Measurements from ENCODE around the gene NECAB3. TPM values are rescaled to one million over a fixed set of nuclear protein-coding genes. Genes with fewer than 3 reads are reported as not detected.

The NECAB3 gene
- total and polyA plus RNA-seq, 2 of the 13 experiments (the other 11 are each of a cell fraction or from before 2014, with no cell fraction given): 61.5 to 65.5 TPM

DNA sequence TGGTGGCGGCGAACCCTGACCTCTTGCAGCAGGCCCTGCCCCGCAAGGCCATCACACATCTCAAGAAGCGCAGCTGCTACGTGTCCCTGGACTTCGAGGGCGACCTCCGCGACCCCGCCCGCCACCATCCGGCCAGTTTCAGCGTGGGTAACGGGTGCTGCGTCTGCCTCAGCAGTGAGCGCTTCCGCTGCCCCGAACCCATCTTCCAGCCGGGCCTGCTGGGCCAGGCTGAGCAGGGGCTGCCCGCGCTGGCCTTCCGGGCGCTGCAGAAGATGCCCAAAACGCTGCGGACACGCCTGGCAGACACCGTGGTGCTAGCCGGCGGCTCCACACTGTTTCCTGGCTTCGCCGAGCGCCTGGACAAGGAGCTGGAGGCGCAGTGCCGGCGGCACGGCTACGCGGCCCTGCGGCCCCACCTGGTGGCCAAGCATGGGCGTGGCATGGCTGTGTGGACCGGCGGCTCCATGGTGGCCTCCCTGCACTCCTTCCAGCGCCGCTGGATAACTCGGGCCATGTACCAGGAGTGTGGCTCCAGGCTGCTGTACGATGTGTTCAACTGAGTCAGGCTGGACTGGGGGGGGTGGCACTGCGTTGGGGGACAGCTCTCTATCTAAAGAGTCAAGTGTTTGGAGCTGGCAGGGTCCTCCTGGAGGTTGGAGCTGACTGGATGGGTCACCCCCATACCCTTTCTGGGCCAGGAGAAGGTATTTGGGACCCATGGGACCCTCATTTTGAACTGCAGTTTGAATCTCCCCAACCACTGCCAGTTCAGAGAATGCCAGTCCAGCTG, 6.4 kb downstream of the NECAB3 start (continued):
- TF ChIP-seq YEATS2 (CRISPR knock-in tag; IDR thresholded peaks at IDR 0.05; ENCODE audit: borderline replicate concordance) (0 out of 2 replicates have a peak, but pooled peaks have one; percentile 32), NFRKB (IDR thresholded peaks at IDR 0.05) (no peak), KMT2A (CRISPR knock-in tag; IDR thresholded peaks at IDR 0.05) (0 out of 2 replicates have a peak, but pooled peaks have one; percentile 13), ZNF501 (CRISPR knock-in tag; IDR thresholded peaks at IDR 0.05) (peak; percentile 67), BCL6 (CRISPR knock-in tag; IDR thresholded peaks at IDR 0.05) (peak; percentile 29; the same call in 1 of the 2 replicates), GTF3A (CRISPR knock-in tag; conservative IDR thresholded peaks at IDR 0.05) (0 out of 2 replicates have a peak, but pooled peaks have one; percentile 55), ZNF747 (CRISPR knock-in tag; IDR thresholded peaks at IDR 0.05; ENCODE audit: borderline replicate concordance) (0 out of 2 replicates have a peak, but pooled peaks have one; percentile 44), FOXO1 (CRISPR knock-in tag; IDR thresholded peaks at IDR 0.05) (peak; percentile 19; the same call in 1 of the 2 replicates), ZNF572 (CRISPR knock-in tag; IDR thresholded peaks at IDR 0.05) (peak; percentile 83), RAD21 (CRISPR knock-in tag; IDR thresholded peaks at IDR 0.05) (peak; percentile 93), EEA1 (CRISPR knock-in tag; IDR thresholded peaks at IDR 0.05; ENCODE audit: borderline replicate concordance) (peak; percentile 12; the same call in 1 of the 2 replicates)
- TF ChIP-seq, protein P1, sequence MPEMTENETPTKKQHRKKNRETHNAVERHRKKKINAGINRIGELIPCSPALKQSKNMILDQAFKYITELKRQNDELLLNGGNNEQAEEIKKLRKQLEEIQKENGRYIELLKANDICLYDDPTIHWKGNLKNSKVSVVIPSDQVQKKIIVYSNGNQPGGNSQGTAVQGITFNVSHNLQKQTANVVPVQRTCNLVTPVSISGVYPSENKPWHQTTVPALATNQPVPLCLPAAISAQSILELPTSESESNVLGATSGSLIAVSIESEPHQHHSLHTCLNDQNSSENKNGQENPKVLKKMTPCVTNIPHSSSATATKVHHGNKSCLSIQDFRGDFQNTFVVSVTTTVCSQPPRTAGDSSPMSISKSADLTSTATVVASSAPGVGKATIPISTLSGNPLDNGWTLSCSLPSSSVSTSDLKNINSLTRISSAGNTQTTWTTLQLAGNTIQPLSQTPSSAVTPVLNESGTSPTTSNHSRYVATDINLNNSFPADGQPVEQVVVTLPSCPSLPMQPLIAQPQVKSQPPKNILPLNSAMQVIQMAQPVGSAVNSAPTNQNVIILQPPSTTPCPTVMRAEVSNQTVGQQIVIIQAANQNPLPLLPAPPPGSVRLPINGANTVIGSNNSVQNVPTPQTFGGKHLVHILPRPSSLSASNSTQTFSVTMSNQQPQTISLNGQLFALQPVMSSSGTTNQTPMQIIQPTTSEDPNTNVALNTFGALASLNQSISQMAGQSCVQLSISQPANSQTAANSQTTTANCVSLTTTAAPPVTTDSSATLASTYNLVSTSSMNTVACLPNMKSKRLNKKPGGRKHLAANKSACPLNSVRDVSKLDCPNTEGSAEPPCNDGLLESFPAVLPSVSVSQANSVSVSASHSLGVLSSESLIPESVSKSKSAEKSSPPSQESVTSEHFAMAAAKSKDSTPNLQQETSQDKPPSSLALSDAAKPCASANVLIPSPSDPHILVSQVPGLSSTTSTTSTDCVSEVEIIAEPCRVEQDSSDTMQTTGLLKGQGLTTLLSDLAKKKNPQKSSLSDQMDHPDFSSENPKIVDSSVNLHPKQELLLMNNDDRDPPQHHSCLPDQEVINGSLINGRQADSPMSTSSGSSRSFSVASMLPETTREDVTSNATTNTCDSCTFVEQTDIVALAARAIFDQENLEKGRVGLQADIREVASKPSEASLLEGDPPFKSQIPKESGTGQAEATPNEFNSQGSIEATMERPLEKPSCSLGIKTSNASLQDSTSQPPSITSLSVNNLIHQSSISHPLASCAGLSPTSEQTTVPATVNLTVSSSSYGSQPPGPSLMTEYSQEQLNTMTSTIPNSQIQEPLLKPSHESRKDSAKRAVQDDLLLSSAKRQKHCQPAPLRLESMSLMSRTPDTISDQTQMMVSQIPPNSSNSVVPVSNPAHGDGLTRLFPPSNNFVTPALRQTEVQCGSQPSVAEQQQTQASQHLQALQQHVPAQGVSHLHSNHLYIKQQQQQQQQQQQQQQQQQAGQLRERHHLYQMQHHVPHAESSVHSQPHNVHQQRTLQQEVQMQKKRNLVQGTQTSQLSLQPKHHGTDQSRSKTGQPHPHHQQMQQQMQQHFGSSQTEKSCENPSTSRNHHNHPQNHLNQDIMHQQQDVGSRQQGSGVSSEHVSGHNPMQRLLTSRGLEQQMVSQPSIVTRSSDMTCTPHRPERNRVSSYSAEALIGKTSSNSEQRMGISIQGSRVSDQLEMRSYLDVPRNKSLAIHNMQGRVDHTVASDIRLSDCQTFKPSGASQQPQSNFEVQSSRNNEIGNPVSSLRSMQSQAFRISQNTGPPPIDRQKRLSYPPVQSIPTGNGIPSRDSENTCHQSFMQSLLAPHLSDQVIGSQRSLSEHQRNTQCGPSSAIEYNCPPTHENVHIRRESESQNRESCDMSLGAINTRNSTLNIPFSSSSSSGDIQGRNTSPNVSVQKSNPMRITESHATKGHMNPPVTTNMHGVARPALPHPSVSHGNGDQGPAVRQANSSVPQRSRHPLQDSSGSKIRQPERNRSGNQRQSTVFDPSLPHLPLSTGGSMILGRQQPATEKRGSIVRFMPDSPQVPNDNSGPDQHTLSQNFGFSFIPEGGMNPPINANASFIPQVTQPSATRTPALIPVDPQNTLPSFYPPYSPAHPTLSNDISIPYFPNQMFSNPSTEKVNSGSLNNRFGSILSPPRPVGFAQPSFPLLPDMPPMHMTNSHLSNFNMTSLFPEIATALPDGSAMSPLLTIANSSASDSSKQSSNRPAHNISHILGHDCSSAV (CRISPR knock-in tag; IDR thresholded peaks at IDR 0.05; ENCODE audit: borderline replicate concordance): no peak
- TF ChIP-seq, protein P2, sequence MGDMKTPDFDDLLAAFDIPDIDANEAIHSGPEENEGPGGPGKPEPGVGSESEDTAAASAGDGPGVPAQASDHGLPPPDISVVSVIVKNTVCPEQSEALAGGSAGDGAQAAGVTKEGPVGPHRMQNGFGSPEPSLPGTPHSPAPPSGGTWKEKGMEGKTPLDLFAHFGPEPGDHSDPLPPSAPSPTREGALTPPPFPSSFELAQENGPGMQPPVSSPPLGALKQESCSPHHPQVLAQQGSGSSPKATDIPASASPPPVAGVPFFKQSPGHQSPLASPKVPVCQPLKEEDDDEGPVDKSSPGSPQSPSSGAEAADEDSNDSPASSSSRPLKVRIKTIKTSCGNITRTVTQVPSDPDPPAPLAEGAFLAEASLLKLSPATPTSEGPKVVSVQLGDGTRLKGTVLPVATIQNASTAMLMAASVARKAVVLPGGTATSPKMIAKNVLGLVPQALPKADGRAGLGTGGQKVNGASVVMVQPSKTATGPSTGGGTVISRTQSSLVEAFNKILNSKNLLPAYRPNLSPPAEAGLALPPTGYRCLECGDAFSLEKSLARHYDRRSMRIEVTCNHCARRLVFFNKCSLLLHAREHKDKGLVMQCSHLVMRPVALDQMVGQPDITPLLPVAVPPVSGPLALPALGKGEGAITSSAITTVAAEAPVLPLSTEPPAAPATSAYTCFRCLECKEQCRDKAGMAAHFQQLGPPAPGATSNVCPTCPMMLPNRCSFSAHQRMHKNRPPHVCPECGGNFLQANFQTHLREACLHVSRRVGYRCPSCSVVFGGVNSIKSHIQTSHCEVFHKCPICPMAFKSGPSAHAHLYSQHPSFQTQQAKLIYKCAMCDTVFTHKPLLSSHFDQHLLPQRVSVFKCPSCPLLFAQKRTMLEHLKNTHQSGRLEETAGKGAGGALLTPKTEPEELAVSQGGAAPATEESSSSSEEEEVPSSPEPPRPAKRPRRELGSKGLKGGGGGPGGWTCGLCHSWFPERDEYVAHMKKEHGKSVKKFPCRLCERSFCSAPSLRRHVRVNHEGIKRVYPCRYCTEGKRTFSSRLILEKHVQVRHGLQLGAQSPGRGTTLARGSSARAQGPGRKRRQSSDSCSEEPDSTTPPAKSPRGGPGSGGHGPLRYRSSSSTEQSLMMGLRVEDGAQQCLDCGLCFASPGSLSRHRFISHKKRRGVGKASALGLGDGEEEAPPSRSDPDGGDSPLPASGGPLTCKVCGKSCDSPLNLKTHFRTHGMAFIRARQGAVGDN (CRISPR knock-in tag; IDR thresholded peaks at IDR 0.05): peak; percentile 75
- TF ChIP-seq, protein P3, sequence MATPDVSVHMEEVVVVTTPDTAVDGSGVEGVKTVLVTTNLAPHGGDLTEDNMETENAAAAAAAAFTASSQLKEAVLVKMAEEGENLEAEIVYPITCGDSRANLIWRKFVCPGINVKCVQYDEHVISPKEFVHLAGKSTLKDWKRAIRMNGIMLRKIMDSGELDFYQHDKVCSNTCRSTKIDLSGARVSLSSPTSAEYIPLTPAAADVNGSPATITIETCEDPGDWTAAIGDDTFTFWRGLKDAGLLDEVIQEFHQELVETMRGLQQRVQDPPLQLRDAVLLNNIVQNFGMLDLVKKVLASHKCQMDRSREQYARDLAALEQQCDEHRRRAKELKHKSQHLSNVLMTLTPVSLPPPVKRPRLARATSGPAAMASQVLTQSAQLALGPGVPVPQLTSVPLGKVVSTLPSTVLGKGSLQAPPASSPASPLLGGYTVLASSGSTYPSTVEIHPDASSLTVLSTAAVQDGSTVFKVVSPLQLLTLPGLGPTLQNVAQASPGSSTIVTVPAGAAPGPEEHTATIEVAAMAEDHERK (CRISPR knock-in tag; IDR thresholded peaks at IDR 0.05; ENCODE audit: low read depth): no peak
